Nephron progenitor cell (in vitro differentiated cells): ENCODE data around the gene ANO9.

Source experiments
- DNase-seq: peaks from one replicate; pipeline ENCODE4 v3.0.0; 2021
- H3K27ac Mint-ChIP-seq: 2 replicates; pipeline ENCODE4 v1.8.0; 2021; ENCODE audit warnings: mild to moderate bottlenecking, moderate library complexity, mixed read lengths
- H3K27me3 Mint-ChIP-seq: 2 replicates; pipeline ENCODE4 v1.8.0; 2021; ENCODE audit warnings: mild to moderate bottlenecking, low read depth, mixed read lengths; ENCODE audit not compliant: poor library complexity
- H3K36me3 Mint-ChIP-seq: 2 replicates; pipeline ENCODE4 v1.8.0; 2021; ENCODE audit warnings: low read depth, mixed read lengths
- H3K4me1 Mint-ChIP-seq: 2 replicates; pipeline ENCODE4 v1.8.0; 2021; ENCODE audit warnings: mixed read lengths
- H3K4me3 Mint-ChIP-seq: 2 replicates; pipeline ENCODE4 v1.8.0; 2021; ENCODE audit warnings: mild to moderate bottlenecking, moderate library complexity, mixed read lengths
- H3K9me3 Mint-ChIP-seq: 2 replicates; pipeline ENCODE4 v1.8.0; 2021; ENCODE audit warnings: mild to moderate bottlenecking, moderate library complexity, mixed read lengths
- TF ChIP-seq, protein P1 (sequence below): fragments of 200-600 bp; sonication (generic); IDR thresholded peaks from 2 replicates; pipeline ENCODE4 v1.5.0; 2021; ENCODE audit warnings: antibody characterized with exemption

ANO9 gene

DNA sequence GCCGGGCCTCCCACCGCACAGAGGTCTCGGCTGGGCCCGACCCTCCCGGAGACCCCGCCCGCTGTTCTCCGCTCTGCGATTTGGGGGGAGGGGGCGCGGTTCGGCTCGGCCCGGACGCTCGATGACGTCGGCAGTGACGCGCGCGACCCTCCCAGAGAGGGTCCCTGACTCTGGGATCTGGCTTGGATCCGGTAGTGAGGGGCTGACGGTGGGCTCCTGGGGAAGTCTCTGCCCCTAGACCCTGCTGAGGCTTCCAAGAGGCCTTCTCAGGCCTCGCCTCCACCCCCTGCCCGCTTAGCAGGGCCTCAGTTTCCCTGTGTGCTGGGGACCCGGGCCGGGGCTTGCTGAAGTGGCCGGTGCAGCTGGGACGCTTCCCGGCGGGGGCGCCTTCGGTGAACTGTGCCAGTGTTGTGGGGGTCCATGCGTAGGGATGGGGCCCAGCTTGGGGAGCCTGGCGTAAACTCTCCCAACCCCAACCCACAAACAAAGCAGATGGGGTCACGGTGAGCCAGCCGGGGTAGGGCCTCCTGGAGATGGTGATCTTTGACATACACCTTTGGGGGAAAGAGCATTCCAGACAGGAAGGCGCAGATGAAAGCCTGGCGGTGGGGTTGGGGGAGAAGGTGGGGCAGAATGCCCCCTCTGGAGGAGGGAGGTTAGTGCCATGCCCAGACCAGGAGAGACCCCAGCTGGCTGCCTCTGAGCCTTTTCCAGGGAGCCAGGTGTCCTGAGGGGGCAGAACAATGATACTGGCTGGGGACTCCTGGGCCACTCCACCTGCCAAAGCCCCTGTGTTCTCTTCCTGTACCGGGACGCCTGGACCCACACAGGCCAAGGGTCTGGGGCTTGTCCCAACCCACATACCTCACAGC, 71.5 kb downstream of the ANO9 start:
- DNase-seq = peak; percentile 76
- H3K9me3 Mint-ChIP-seq = peaks cover 14% of the 10 kb centered on the region
- H3K4me3 Mint-ChIP-seq = peak overlapping the region; percentile 85
- peaks cover 37% of the 10 kb centered on the region for H3K4me1 Mint-ChIP-seq
- H3K36me3 Mint-ChIP-seq = peaks cover 32% of the 10 kb centered on the region
- TF ChIP-seq, protein P1, sequence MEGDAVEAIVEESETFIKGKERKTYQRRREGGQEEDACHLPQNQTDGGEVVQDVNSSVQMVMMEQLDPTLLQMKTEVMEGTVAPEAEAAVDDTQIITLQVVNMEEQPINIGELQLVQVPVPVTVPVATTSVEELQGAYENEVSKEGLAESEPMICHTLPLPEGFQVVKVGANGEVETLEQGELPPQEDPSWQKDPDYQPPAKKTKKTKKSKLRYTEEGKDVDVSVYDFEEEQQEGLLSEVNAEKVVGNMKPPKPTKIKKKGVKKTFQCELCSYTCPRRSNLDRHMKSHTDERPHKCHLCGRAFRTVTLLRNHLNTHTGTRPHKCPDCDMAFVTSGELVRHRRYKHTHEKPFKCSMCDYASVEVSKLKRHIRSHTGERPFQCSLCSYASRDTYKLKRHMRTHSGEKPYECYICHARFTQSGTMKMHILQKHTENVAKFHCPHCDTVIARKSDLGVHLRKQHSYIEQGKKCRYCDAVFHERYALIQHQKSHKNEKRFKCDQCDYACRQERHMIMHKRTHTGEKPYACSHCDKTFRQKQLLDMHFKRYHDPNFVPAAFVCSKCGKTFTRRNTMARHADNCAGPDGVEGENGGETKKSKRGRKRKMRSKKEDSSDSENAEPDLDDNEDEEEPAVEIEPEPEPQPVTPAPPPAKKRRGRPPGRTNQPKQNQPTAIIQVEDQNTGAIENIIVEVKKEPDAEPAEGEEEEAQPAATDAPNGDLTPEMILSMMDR = no peak
- H3K27me3 Mint-ChIP-seq = peaks cover 12% of the 10 kb centered on the region
- H3K27ac Mint-ChIP-seq = peak overlapping the region; percentile 91

- DNase-seq = peak; percentile 75
- peak within 1 kb of the TSS; percentile 89 for H3K4me3 Mint-ChIP-seq
- peaks cover 12% of the 10 kb centered on the region for H3K27me3 Mint-ChIP-seq
- peaks cover 30% of the 10 kb centered on the region for H3K36me3 Mint-ChIP-seq
- H3K4me1 Mint-ChIP-seq = peaks cover 37% of the 10 kb centered on the region
- TF ChIP-seq, protein P1 = no peak
- peak within 1 kb of the TSS; percentile 92 for H3K27ac Mint-ChIP-seq
- peaks cover 14% of the 10 kb centered on the region for H3K9me3 Mint-ChIP-seq
Observed at GRCh38 chr11:369336-370018, 72.3 kb downstream of the ANO9 start, which contains the start of gene B4GALNT4. TSS of gene B4GALNT4 (plus strand) at chr11:369499. CDS start at chr11:369804, 305 bp downstream.

GRCh38 chr11:368414-369335, 73.1 kb downstream of the ANO9 start:
- TF ChIP-seq, protein P1 = no peak

DNA sequence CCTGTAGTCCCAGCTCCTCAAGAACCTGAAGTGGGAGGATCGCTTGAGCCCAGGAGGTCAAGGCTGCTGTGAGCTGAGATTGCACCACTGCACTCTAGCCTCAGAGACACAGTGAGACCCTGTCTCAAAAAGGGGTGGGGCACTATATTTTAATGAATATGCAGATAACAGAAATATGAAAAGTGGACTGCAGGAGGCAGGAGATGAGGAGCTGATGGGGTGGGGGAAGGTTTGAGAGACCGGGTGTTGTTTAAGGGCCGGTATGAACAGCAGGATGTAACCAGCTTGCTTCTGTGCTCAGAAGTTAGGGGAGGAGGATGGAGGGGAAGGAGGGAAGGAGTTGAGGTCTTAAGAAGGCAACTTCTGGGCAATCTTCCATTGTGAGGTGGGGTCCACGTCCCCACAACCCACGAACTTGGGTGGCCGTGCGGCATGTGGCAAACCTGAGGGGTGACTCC, 73.8 kb downstream of the ANO9 start:
- peak overlapping the region; percentile 16 for H3K27ac Mint-ChIP-seq
- H3K27me3 Mint-ChIP-seq = peaks cover 12% of the 10 kb centered on the region
- no peak for DNase-seq
- peak overlapping the region; percentile 89 for H3K4me3 Mint-ChIP-seq
- peaks cover 18% of the 10 kb centered on the region for H3K9me3 Mint-ChIP-seq
- TF ChIP-seq, protein P1 = no peak
- H3K4me1 Mint-ChIP-seq = peaks cover 37% of the 10 kb centered on the region
- peaks cover 20% of the 10 kb centered on the region for H3K36me3 Mint-ChIP-seq

More at GRCh38 chr11:368414-369335, 73.1 kb downstream of the ANO9 start:
- peak overlapping the region; percentile 92 for H3K27ac Mint-ChIP-seq
- peak overlapping the region; percentile 89 for H3K4me3 Mint-ChIP-seq
- peaks cover 18% of the 10 kb centered on the region for H3K9me3 Mint-ChIP-seq
- H3K27me3 Mint-ChIP-seq = peaks cover 12% of the 10 kb centered on the region
- DNase-seq = peak; percentile 65
- H3K4me1 Mint-ChIP-seq = peaks cover 37% of the 10 kb centered on the region
- peaks cover 23% of the 10 kb centered on the region for H3K36me3 Mint-ChIP-seq
